GM12875 (cell line): ENCODE measurements around the gene CDC16.
"Not testable (repeated sequence)": the region's sequence is repeated elsewhere in the genome, so short reads cannot be mapped to it uniquely, and the experiment has no call there.

Experiments used
- H3K4me3 ChIP-seq: one replicate; pipeline ENCODE4 v1.5.1; 2011; ENCODE audit warnings: low read depth, low read length, control low read depth
- CTCF ChIP-seq: IDR thresholded peaks from 2 replicates; pipeline ENCODE4 v1.5.1; 2011; ENCODE audit warnings: low read depth, mild to moderate bottlenecking, control low read depth, inconsistent platforms, low read length, moderate library complexity, borderline replicate concordance; ENCODE audit not compliant: insufficient read depth

Gene CDC16

GRCh38 chr13:114234645-114235421, at the start of gene CDC16:
CDC16 (plus strand) TSS chr13:114234897; CDS start chr13:114235085, 188 bp downstream.
- 0 out of 2 replicates have a peak, but pooled peaks have one; percentile 12 for TF ChIP-seq CTCF
- peak within 1 kb of the TSS; percentile 89 for H3K4me3 ChIP-seq

- no peak overlapping the region for H3K4me3 ChIP-seq
- TF ChIP-seq CTCF, result no peak
Measured at GRCh38 chr13:114185182-114185971, 49.3 kb upstream of the CDC16 start.

GRCh38 chr13:114194853-114195252, 39.8 kb upstream of the CDC16 start:
- H3K4me3 ChIP-seq, result no peak overlapping the region
- no peak for TF ChIP-seq CTCF

- no peak for TF ChIP-seq CTCF
- H3K4me3 ChIP-seq, result no peak overlapping the region
Measured at GRCh38 chr13:114196629-114197028, 38.1 kb upstream of the CDC16 start.

- no peak for TF ChIP-seq CTCF
- no peak overlapping the region for H3K4me3 ChIP-seq
Measured at GRCh38 chr13:114198556-114198955, 36.1 kb upstream of the CDC16 start.

- not testable (repeated sequence) for H3K4me3 ChIP-seq
Measured at GRCh38 chr13:114199526-114199925, 35.2 kb upstream of the CDC16 start.

- H3K4me3 ChIP-seq, result no peak overlapping the region
- no peak for TF ChIP-seq CTCF
Measured at GRCh38 chr13:114199954-114200353, 34.7 kb upstream of the CDC16 start.
